ENCODE results near the gene PPP1R12C. TPM values are rescaled to one million over a fixed set of nuclear protein-coding genes. Genes with fewer than 3 reads are reported as not detected.

Gene PPP1R12C
- total RNA-seq, 1 experiment from 2014 or later, result 158 TPM

- DNase-seq (ENCODE audit: low read depth, low spot score), result no peak
- TF ChIP-seq SIN3A (IDR thresholded peaks at IDR 0.05; ENCODE audit: borderline replicate concordance, insufficient read depth, low read depth, low read length), result no peak
- TF ChIP-seq CTCF (IDR thresholded peaks at IDR 0.05), result no peak
- TF ChIP-seq TCF7L2 (IDR thresholded peaks at IDR 0.05; ENCODE audit: low read depth, low read length), result no peak
- TF ChIP-seq REST (IDR thresholded peaks at IDR 0.05; ENCODE audit: insufficient read depth in 1 of 2, low read depth in 2 of 2, low read length in 1 of 2), result no peak
- TF ChIP-seq POLR2AphosphoS5 (IDR thresholded peaks at IDR 0.05; ENCODE audit: low read depth, low read length), result no peak
- Histone ChIP-seq H3K27me3 (ENCODE audit: control insufficient read depth, insufficient read depth, low read length) (no peaks in the 10 kb centered on the region), H3K4me1 (ENCODE audit: control insufficient read depth, insufficient read depth, low read length) (peaks cover 19% of the 10 kb centered on the region), H3K36me3 (ENCODE audit: control insufficient read depth, insufficient read depth, low read length) (no peaks in the 10 kb centered on the region), H3K27ac (ENCODE audit: low read length) (no peak overlapping the region), H3K4me3 (ENCODE audit: low read depth in 2 of 2, low read length in 2 of 2) (no peak overlapping the region), H3K9me3 (ENCODE audit: control insufficient read depth, insufficient read depth, low read depth, low read length) (no peaks in the 10 kb centered on the region)
- intact Hi-C loops (cut with micrococcal nuclease; ENCODE audit: unreplicated experiment) (no loop called here), in situ Hi-C loops (cut with HindIII; ENCODE audit: low pct_unique_long_range_greater_than_20kb, low sequenced_read_pairs) (no loop called here)
- ChIA-PET CTCF (no interaction called here), POLR2A (no interaction called here)
- ATAC-seq, result no peak
- BruUV-seq (replicated peaks), result no TSS peak
Observed at GRCh38 chr19:55097864-55098715, 19.3 kb downstream of the PPP1R12C start.

- CTCF ChIA-PET, result no interaction called here
- TF ChIP-seq REST (IDR thresholded peaks at IDR 0.05; ENCODE audit: insufficient read depth in 1 of 2, low read depth in 2 of 2, low read length in 1 of 2) (no peak), CTCF (IDR thresholded peaks at IDR 0.05) (peak; percentile 71)
- in situ Hi-C loops (cut with HindIII; ENCODE audit: low pct_unique_long_range_greater_than_20kb, low sequenced_read_pairs), result no loop called here
- BruUV-seq (replicated peaks), result TSS peak; percentile 77
- Histone ChIP-seq H3K4me1 (ENCODE audit: control insufficient read depth, insufficient read depth, low read length) (peaks cover 26% of the 10 kb centered on the region), H3K27me3 (ENCODE audit: control insufficient read depth, insufficient read depth, low read length) (no peaks in the 10 kb centered on the region), H3K36me3 (ENCODE audit: control insufficient read depth, insufficient read depth, low read length) (peaks cover 2% of the 10 kb centered on the region; the same call in 1 of the 2 replicates), H3K9me3 (ENCODE audit: control insufficient read depth, insufficient read depth, low read depth, low read length) (no peaks in the 10 kb centered on the region), H3K4me3 (ENCODE audit: low read depth in 2 of 2, low read length in 2 of 2) (no peak overlapping the region), H3K27ac (ENCODE audit: low read length) (no peak overlapping the region)
- ATAC-seq, result peak; percentile 64
- intact Hi-C loops (cut with micrococcal nuclease; ENCODE audit: unreplicated experiment), result no loop called here
- no peak for DNase-seq (ENCODE audit: low read depth, low spot score)
- POLR2A ChIA-PET, result interaction anchor here (0.6 kb wide), 1 partner anchor 178 kb away, joined by 6 read pairs; no protein-coding TSS in a partner anchor
Observed at GRCh38 chr19:55096061-55096701, 21.3 kb downstream of the PPP1R12C start.
